ENCODE data around the gene ZSCAN9. TPM values are rescaled to one million over a fixed set of nuclear protein-coding genes. Genes with fewer than 3 reads are reported as not detected.
A peak's percentile ranks its signal among the peaks of the same experiment; 100 is the strongest.

ZSCAN9 gene
- total and polyA plus RNA-seq, 2 of the 13 experiments (the other 11 are each of a cell fraction or from before 2014, with no cell fraction given), result 14.6 to 17.8 TPM

DNA sequence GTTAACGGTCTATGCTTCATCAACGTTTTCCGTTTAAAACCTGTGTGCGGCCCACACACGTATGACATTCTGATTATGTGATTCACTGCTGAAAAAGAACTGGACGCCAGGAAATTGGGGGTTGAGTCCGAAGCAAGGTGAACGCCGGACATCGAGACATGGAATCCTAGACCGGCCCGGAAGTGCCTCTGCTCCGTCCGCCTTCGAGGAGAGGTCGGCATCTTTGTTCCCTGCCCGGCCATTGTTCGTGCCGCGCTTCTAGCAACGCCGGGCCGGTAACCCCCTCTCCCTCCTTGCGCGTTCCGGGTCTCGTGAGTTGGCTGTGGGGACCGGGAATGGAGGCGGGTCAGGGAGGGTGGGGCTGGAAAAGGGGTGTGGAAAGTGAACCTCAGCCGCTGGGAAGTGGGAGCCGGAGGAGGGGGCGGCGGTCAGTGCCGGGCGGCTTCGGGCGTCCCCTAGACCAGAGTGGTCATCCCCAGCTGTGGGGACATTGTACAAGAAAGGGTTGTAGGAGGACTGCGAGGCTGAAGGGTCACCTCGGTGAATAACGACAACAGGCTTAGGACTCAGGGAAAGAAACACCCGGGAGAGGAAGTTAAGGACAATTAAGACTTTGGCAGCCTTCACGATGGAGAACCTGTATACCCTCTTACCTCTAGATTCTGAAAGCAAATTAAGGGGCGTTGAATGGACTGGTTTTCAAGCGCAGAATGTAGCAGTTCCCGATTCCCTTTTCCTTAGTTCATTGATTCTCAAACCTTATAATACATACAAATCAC, at the start of gene ZSCAN9 (continued):
- TF ChIP-seq ZSCAN30 (CRISPR knock-in tag; IDR thresholded peaks at IDR 0.05), result 0 out of 2 replicates have a peak, but pooled peaks have one; percentile 78
- peak; percentile 73; the same call in 1 of the 2 replicates for TF ChIP-seq ZNF124 (CRISPR knock-in tag; IDR thresholded peaks at IDR 0.05)
- TF ChIP-seq ISL2 (CRISPR knock-in tag; IDR thresholded peaks at IDR 0.05), result no peak
- peak; percentile 91 for TF ChIP-seq KDM3A (CRISPR knock-in tag; IDR thresholded peaks at IDR 0.05; ENCODE audit: low read depth)
- peak; percentile 81; the same call in 1 of the 2 replicates for TF ChIP-seq TMF1 (CRISPR knock-in tag; IDR thresholded peaks at IDR 0.05; ENCODE audit: low read depth)
- peak; percentile 56; the same call in 1 of the 2 replicates for TF ChIP-seq SRF (IDR thresholded peaks at IDR 0.05; ENCODE audit: low read depth, low read length)
- TF ChIP-seq, protein P1, sequence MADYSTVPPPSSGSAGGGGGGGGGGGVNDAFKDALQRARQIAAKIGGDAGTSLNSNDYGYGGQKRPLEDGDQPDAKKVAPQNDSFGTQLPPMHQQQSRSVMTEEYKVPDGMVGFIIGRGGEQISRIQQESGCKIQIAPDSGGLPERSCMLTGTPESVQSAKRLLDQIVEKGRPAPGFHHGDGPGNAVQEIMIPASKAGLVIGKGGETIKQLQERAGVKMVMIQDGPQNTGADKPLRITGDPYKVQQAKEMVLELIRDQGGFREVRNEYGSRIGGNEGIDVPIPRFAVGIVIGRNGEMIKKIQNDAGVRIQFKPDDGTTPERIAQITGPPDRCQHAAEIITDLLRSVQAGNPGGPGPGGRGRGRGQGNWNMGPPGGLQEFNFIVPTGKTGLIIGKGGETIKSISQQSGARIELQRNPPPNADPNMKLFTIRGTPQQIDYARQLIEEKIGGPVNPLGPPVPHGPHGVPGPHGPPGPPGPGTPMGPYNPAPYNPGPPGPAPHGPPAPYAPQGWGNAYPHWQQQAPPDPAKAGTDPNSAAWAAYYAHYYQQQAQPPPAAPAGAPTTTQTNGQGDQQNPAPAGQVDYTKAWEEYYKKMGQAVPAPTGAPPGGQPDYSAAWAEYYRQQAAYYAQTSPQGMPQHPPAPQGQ (CRISPR knock-in tag; IDR thresholded peaks at IDR 0.05; ENCODE audit: borderline replicate concordance), result no peak
- TF ChIP-seq ZNF83 (CRISPR knock-in tag; IDR thresholded peaks at IDR 0.05; ENCODE audit: borderline replicate concordance), result peak; percentile 57; the same call in 1 of the 2 replicates
- peak; percentile 82; the same call in 1 of the 2 replicates for TF ChIP-seq ETV6 (CRISPR knock-in tag; conservative IDR thresholded peaks at IDR 0.05)
- TF ChIP-seq YEATS2 (CRISPR knock-in tag; IDR thresholded peaks at IDR 0.05; ENCODE audit: borderline replicate concordance), result peak; percentile 96
- no peak; the same call in 1 of the 2 replicates for TF ChIP-seq NFRKB (IDR thresholded peaks at IDR 0.05)
- TF ChIP-seq NFE2L1 (CRISPR knock-in tag; IDR thresholded peaks at IDR 0.05; ENCODE audit: borderline replicate concordance), result no peak
- peak; percentile 45; the same call in 1 of the 2 replicates for TF ChIP-seq RAD21 (CRISPR knock-in tag; IDR thresholded peaks at IDR 0.05)
- peak; percentile 76 for TF ChIP-seq ZNF263 (CRISPR knock-in tag; IDR thresholded peaks at IDR 0.05)
- TF ChIP-seq, protein P2, sequence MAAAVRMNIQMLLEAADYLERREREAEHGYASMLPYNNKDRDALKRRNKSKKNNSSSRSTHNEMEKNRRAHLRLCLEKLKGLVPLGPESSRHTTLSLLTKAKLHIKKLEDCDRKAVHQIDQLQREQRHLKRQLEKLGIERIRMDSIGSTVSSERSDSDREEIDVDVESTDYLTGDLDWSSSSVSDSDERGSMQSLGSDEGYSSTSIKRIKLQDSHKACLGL (CRISPR knock-in tag; IDR thresholded peaks at IDR 0.05), result 0 out of 2 replicates have a peak, but pooled peaks have one; percentile 48
- TF ChIP-seq CBX5 (CRISPR knock-in tag; IDR thresholded peaks at IDR 0.05; ENCODE audit: borderline replicate concordance), result peak; percentile 95
- TF ChIP-seq, protein P3, sequence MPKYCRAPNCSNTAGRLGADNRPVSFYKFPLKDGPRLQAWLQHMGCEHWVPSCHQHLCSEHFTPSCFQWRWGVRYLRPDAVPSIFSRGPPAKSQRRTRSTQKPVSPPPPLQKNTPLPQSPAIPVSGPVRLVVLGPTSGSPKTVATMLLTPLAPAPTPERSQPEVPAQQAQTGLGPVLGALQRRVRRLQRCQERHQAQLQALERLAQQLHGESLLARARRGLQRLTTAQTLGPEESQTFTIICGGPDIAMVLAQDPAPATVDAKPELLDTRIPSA (CRISPR knock-in tag; IDR thresholded peaks at IDR 0.05; ENCODE audit: borderline replicate concordance), result 0 out of 2 replicates have a peak, but pooled peaks have one; percentile 86
- TF ChIP-seq ZBTB42 (CRISPR knock-in tag; IDR thresholded peaks at IDR 0.05), result 0 out of 2 replicates have a peak, but pooled peaks have one; percentile 35
- peak; percentile 97 for TF ChIP-seq ZNF234 (CRISPR knock-in tag; conservative IDR thresholded peaks at IDR 0.05)
- TF ChIP-seq ZNF777 (CRISPR knock-in tag; IDR thresholded peaks at IDR 0.05), result peak; percentile 54; the same call in 1 of the 2 replicates
- TF ChIP-seq, protein P4, sequence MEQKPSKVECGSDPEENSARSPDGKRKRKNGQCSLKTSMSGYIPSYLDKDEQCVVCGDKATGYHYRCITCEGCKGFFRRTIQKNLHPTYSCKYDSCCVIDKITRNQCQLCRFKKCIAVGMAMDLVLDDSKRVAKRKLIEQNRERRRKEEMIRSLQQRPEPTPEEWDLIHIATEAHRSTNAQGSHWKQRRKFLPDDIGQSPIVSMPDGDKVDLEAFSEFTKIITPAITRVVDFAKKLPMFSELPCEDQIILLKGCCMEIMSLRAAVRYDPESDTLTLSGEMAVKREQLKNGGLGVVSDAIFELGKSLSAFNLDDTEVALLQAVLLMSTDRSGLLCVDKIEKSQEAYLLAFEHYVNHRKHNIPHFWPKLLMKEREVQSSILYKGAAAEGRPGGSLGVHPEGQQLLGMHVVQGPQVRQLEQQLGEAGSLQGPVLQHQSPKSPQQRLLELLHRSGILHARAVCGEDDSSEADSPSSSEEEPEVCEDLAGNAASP (CRISPR knock-in tag; IDR thresholded peaks at IDR 0.05; ENCODE audit: borderline replicate concordance), result peak; percentile 71; the same call in 1 of the 2 replicates
- TF ChIP-seq RBM39 (IDR thresholded peaks at IDR 0.05; ENCODE audit: low read depth, low read length, poor library complexity, severe bottlenecking), result peak; percentile 81
- peak; percentile 96 for TF ChIP-seq HOXA3 (CRISPR knock-in tag; IDR thresholded peaks at IDR 0.05)
- TF ChIP-seq, protein P5, sequence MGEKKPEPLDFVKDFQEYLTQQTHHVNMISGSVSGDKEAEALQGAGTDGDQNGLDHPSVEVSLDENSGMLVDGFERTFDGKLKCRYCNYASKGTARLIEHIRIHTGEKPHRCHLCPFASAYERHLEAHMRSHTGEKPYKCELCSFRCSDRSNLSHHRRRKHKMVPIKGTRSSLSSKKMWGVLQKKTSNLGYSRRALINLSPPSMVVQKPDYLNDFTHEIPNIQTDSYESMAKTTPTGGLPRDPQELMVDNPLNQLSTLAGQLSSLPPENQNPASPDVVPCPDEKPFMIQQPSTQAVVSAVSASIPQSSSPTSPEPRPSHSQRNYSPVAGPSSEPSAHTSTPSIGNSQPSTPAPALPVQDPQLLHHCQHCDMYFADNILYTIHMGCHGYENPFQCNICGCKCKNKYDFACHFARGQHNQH (CRISPR knock-in tag; IDR thresholded peaks at IDR 0.05), result peak; percentile 99
- no peak for TF ChIP-seq ZSCAN20 (CRISPR knock-in tag; IDR thresholded peaks at IDR 0.05; ENCODE audit: borderline replicate concordance)
